A673 (cell line): ENCODE measurements around the gene GLYATL2. TPM values are rescaled to one million over a fixed set of nuclear protein-coding genes. Genes with fewer than 3 reads are reported as not detected.

Experiments
- BruUV-seq: library from RNA; stranded (reverse); fragments of 400-500 nt; replicated peaks from 2 replicates; lab custom pipeline; 2021; lab: Mats Ljungman, UMichigan
- CTCF ChIA-PET: fragments of 300-600 bp; sonication (Branson Sonifier 250); formaldehyde crosslinking; loops from one replicate; lab custom pipeline; 2022; ENCODE audit warnings: antibody characterized with exemption; lab: Charles Lee
- POLR2A ChIA-PET: fragments of 300-600 bp; sonication (Branson Sonifier 250); formaldehyde crosslinking; loops from one replicate; lab custom pipeline; 2022; ENCODE audit warnings: antibody characterized with exemption; ENCODE audit not compliant: low non-redundant PET; lab: Charles Lee
- DNase-seq: peaks from one replicate; pipeline ENCODE4 v3.0.0-alpha.2; 2015; ENCODE audit warnings: low spot score
- H3K27ac ChIP-seq: fragments of 200-600 bp; sonication (generic); 2 replicates; pipeline ENCODE4 v1.5.1; 2016; ENCODE audit warnings: mixed run types, low read depth, mild to moderate bottlenecking, mixed read lengths, antibody characterized with exemption, low read length; ENCODE audit not compliant: poor library complexity, severe bottlenecking
- H3K27me3 ChIP-seq: fragments of 200-600 bp; sonication (generic); replicated peaks from 2 replicates; pipeline ENCODE4 v1.6.1; 2017; ENCODE audit warnings: mixed run types, low read depth, mild to moderate bottlenecking, mixed read lengths, antibody characterized with exemption, low read length; ENCODE audit not compliant: insufficient read depth, poor library complexity
- H3K36me3 ChIP-seq: fragments of 200-600 bp; sonication (generic); 2 replicates; pipeline ENCODE4 v1.6.1; 2016; ENCODE audit warnings: mixed run types, mild to moderate bottlenecking, mixed read lengths, antibody characterized with exemption, low read length; ENCODE audit not compliant: insufficient read depth, poor library complexity, severe bottlenecking
- H3K4me1 ChIP-seq: fragments of 200-600 bp; sonication (generic); 2 replicates; pipeline ENCODE4 v1.6.1; 2017; ENCODE audit warnings: mixed run types, mild to moderate bottlenecking, mixed read lengths, antibody characterized with exemption, low read length; ENCODE audit not compliant: insufficient read depth, poor library complexity, severe bottlenecking
- H3K4me3 ChIP-seq: fragments of 200-600 bp; sonication (generic); 2 replicates; pipeline ENCODE4 v1.5.1; 2016; ENCODE audit warnings: low read depth, mixed run types, mild to moderate bottlenecking, mixed read lengths, low read length; ENCODE audit not compliant: poor library complexity, severe bottlenecking
- H3K9me3 ChIP-seq: fragments of 200-600 bp; sonication (generic); 2 replicates; pipeline ENCODE4 v1.6.1; 2016; ENCODE audit warnings: mixed run types, low read depth, mild to moderate bottlenecking, mixed read lengths, antibody characterized with exemption, low read length; ENCODE audit not compliant: poor library complexity, severe bottlenecking
- EZH2 ChIP-seq: fragments of 200-600 bp; sonication (generic); IDR thresholded peaks from 2 replicates; pipeline ENCODE4 v1.6.1; 2017; ENCODE audit warnings: borderline replicate concordance, low read depth, mild to moderate bottlenecking, mixed read lengths, antibody characterized with exemption, low read length; ENCODE audit not compliant: poor library complexity, severe bottlenecking
- intact Hi-C: fragments of 100-400 bp; cut with micrococcal nuclease; formaldehyde crosslinking; loops from one replicate; pipeline ENCODE4 v1.10.0; 2022; ENCODE audit not compliant: unreplicated experiment
- total RNA-seq: library from RNA; stranded (reverse); gene quantifications from 2 replicates; pipeline ENCODE4 v1.2.3, GENCODE V29; 2021
- TF ChIP-seq, protein P1 (sequence below): fragments of 300-800, 200-600 bp; sonication (generic); conservative IDR thresholded peaks from 2 replicates; pipeline ENCODE4 v1.5.1; 2017; ENCODE audit warnings: low read depth, mild to moderate bottlenecking, antibody characterized with exemption, low read length, moderate library complexity, mixed read lengths

The GLYATL2 gene
- total RNA-seq, 1 experiment from 2014 or later, result 1.7 TPM

DNA sequence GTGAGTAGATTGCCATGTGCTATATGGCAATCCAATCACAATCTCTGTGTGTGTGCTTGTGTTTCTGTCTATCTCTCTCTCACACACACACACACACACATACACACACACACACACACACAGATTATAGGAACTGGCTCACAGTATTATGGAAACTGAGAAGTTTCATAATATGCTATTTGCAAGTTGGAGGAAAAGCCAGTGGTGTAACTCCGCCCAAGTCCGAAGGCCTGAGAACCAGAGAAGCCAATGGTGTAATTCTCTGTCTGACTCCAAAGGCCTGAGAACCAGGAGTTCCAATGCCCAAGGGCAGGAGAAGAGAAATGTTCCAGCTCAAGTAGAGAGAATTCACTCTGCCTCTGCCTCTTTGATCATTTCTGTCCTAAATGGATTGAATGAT lies 37.2 kb downstream of the GLYATL2 start:
- no peak for DNase-seq
- no peaks in the 10 kb centered on the region for H3K9me3 ChIP-seq
- no peaks in the 10 kb centered on the region for H3K27me3 ChIP-seq
- H3K36me3 ChIP-seq, result no peaks in the 10 kb centered on the region
- H3K27ac ChIP-seq, result no peak overlapping the region
- H3K4me3 ChIP-seq, result no peak overlapping the region
- TF ChIP-seq EZH2, result no peak
- TF ChIP-seq, protein P1, sequence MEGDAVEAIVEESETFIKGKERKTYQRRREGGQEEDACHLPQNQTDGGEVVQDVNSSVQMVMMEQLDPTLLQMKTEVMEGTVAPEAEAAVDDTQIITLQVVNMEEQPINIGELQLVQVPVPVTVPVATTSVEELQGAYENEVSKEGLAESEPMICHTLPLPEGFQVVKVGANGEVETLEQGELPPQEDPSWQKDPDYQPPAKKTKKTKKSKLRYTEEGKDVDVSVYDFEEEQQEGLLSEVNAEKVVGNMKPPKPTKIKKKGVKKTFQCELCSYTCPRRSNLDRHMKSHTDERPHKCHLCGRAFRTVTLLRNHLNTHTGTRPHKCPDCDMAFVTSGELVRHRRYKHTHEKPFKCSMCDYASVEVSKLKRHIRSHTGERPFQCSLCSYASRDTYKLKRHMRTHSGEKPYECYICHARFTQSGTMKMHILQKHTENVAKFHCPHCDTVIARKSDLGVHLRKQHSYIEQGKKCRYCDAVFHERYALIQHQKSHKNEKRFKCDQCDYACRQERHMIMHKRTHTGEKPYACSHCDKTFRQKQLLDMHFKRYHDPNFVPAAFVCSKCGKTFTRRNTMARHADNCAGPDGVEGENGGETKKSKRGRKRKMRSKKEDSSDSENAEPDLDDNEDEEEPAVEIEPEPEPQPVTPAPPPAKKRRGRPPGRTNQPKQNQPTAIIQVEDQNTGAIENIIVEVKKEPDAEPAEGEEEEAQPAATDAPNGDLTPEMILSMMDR, result no peak
- CTCF ChIA-PET, result no interaction called here
- no peaks in the 10 kb centered on the region for H3K4me1 ChIP-seq
- intact Hi-C loops, result no loop called here
- no TSS peak for BruUV-seq
- POLR2A ChIA-PET, result no interaction called here

DNA sequence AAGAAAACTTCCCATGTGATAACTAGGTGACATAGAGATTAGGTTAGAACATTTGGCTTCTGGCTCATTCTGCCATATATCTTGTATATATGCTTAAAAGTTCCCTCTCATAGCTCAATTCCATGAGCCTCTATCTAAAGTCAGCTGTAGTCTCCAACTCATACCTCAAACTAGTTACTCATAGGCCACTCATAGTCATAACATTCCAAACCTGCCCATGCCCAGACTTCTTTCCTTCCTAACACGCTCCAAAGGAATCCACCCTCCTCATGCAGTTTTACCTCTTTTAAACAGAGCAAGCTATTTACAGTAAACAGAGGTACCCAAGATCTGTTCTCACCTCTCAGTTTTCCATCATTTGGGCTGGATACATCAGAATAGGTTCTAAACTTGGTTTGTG lies 39.4 kb downstream of the GLYATL2 start:
- H3K4me1 ChIP-seq, result no peaks in the 10 kb centered on the region
- no peaks in the 10 kb centered on the region for H3K9me3 ChIP-seq
- H3K4me3 ChIP-seq, result no peak overlapping the region
- POLR2A ChIA-PET, result no interaction called here
- no peaks in the 10 kb centered on the region for H3K27me3 ChIP-seq
- no TSS peak for BruUV-seq
- H3K27ac ChIP-seq, result no peak overlapping the region
- H3K36me3 ChIP-seq, result no peaks in the 10 kb centered on the region
- intact Hi-C loops, result no loop called here
- TF ChIP-seq, protein P1, result no peak
- TF ChIP-seq EZH2, result no peak
- DNase-seq, result no peak
- CTCF ChIA-PET, result no interaction called here

DNA sequence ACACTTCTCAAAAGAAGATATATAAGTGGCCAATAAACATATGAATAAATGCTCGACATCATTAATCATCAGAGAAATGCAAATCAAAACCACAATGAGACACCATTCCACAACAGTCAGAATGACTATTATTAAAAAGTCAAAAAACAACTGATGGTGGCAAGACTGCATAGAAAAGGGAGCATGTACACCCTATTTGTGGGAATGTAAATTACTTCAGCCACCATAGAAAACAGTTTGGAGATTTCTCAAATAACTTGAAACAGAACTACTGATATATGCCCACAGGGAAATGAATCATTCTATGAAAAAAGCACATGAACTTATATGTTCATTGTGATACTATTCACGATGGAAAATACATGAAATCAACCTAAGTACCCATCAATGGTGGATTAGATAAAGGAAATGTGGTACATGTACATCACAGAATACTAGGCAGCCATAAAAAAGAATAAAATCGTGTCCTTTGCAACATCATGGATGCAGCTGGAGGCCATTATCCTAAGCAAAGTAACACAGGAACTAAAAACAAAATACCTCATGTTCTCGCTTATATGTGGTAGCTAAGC lies 42.4 kb downstream of the GLYATL2 start:
- no TSS peak for BruUV-seq
- no peak for TF ChIP-seq EZH2
- TF ChIP-seq, protein P1, result no peak

More for the DNA sequence above, 42.4 kb downstream of the GLYATL2 start:
- no peak overlapping the region for H3K27ac ChIP-seq
- intact Hi-C loops, result no loop called here
- H3K9me3 ChIP-seq, result no peaks in the 10 kb centered on the region
- H3K4me1 ChIP-seq, result no peaks in the 10 kb centered on the region
- no peak overlapping the region for H3K4me3 ChIP-seq
- CTCF ChIA-PET, result no interaction called here
- DNase-seq, result no peak
- H3K36me3 ChIP-seq, result no peaks in the 10 kb centered on the region
- H3K27me3 ChIP-seq, result no peaks in the 10 kb centered on the region
- POLR2A ChIA-PET, result no interaction called here
